ENCODE results near the gene DLK2. TPM values are rescaled to one million over a fixed set of nuclear protein-coding genes. Genes with fewer than 3 reads are reported as not detected.

DLK2 gene, protein sequence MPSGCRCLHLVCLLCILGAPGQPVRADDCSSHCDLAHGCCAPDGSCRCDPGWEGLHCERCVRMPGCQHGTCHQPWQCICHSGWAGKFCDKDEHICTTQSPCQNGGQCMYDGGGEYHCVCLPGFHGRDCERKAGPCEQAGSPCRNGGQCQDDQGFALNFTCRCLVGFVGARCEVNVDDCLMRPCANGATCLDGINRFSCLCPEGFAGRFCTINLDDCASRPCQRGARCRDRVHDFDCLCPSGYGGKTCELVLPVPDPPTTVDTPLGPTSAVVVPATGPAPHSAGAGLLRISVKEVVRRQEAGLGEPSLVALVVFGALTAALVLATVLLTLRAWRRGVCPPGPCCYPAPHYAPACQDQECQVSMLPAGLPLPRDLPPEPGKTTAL
- 1 to 10 TPM; 1.0 to 1.1 TPM for total RNA-seq

DNA sequence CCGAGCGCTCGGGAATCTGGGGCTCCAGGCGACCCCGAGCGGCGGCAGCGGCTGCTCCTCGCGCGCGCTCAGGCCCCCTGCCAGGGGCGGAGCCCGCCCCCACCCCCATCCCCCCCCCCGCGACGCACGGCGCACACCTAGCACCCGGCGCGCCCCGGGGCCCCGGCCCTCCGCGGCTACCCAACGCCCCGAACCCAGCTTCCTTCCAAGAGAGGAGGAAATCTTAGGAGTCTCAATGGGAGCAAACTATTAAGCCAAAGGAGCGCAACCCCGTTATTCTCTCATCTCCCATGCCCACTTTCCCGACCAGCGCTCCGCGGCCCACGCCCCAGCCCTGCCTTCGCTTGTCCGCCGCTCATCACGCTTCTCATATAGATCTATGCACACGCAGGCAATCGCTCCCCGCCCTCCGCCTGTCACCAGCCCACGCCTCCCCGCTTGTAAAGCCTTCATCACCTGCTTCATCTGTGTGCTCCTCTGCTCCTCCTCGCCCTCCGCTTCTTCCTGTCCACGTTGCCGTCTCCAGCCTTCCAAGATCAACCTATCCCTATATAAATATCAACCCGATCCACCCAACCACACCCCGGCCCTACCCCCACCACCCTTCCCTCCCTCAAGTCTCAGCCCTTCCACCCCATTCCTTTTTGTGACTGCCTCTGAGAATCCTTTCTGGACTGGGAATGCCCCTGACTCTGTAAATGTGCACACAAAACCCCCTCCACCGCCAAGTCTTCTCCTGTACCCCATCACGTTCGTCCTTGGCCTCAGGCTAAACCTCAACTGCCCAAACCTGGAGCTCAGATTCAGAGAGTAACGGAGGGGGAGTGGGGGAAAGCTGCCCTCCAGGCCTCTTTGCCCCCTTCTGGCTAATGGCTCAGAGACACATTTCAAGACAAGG, at the start of gene DLK2:
Gene DLK2, minus strand, starts transcription at position 18 of the 898 bp plus-strand sequence. CDS start 723 bp downstream, outside the sequence.
- peaks cover 4% of the 10 kb centered on the region for H3K36me3 Mint-ChIP-seq (ENCODE audit: low read depth)
- intact Hi-C loops (cut with micrococcal nuclease) = loop anchor here (5.0 kb wide), 1 partner anchor 52 kb away; no protein-coding TSS in a partner anchor
- ATAC-seq (peak; percentile 67), DNase-seq (peak; percentile 74)
- peak within 1 kb of the TSS; percentile 14 for H3K27ac Mint-ChIP-seq
- ChIA-PET CTCF (interaction anchor here (0.7 to 6.5 kb wide), 10 partner anchors 16 to 1576 kb away, joined by 3 to 60 read pairs (median 4); partner anchors contain the start of gene TJAP1), POLR2A (interaction anchor here (0.6 to 1.8 kb wide), 7 partner anchors 8 to 147 kb away, joined by 3 to 7 read pairs (median 4); partner anchors contain the start of genes ABCC10, POLR1C, TJAP1 and YIPF3)
- H3K9me3 Mint-ChIP-seq = no peaks in the 10 kb centered on the region
- peaks cover 15% of the 10 kb centered on the region for H3K27me3 Mint-ChIP-seq
- TF ChIP-seq, protein P1, sequence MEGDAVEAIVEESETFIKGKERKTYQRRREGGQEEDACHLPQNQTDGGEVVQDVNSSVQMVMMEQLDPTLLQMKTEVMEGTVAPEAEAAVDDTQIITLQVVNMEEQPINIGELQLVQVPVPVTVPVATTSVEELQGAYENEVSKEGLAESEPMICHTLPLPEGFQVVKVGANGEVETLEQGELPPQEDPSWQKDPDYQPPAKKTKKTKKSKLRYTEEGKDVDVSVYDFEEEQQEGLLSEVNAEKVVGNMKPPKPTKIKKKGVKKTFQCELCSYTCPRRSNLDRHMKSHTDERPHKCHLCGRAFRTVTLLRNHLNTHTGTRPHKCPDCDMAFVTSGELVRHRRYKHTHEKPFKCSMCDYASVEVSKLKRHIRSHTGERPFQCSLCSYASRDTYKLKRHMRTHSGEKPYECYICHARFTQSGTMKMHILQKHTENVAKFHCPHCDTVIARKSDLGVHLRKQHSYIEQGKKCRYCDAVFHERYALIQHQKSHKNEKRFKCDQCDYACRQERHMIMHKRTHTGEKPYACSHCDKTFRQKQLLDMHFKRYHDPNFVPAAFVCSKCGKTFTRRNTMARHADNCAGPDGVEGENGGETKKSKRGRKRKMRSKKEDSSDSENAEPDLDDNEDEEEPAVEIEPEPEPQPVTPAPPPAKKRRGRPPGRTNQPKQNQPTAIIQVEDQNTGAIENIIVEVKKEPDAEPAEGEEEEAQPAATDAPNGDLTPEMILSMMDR (IDR thresholded peaks at IDR 0.05) = no peak
- peaks cover 11% of the 10 kb centered on the region for H3K4me1 Mint-ChIP-seq (ENCODE audit: low read depth)
- H3K4me3 Mint-ChIP-seq = peak within 1 kb of the TSS; percentile 75

DNA sequence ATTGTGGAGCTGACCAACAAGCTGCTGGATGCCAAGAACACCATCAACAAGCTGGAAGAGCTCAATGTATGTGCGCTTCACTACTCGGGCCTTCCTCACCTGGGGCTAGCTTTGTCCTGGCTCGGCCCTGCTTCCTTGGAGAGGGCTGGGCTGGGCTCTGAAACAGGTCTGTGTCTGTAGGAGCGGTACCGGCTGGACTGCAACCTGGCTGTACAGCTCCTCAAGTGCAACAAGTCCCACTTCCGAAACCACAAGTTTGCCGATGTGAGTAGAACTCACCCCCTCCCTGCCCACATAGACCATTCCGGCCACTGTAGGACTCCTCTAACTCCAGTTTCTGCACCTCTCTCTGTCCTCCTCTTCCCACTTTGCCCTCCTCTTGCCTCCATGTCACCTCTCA, 48.1 kb upstream of the DLK2 start:
- H3K4me1 Mint-ChIP-seq (ENCODE audit: low read depth) = no peaks in the 10 kb centered on the region
- H3K9me3 Mint-ChIP-seq = no peaks in the 10 kb centered on the region
- POLR2A ChIA-PET = interaction anchor here (0.6 to 1.7 kb wide), 4 partner anchors 9 to 297 kb away, joined by 3 to 5 read pairs (median 3); no protein-coding TSS in a partner anchor
- DNase-seq = no peak
- no peak for ATAC-seq
- no peak overlapping the region for H3K4me3 Mint-ChIP-seq
- CTCF ChIA-PET = interaction anchor here (4.9 kb wide), 1 partner anchor 48 kb away, joined by 60 read pairs; the partner anchor contains the start of gene DLK2
- peaks cover 24% of the 10 kb centered on the region for H3K36me3 Mint-ChIP-seq (ENCODE audit: low read depth)
- peaks cover 9% of the 10 kb centered on the region for H3K27me3 Mint-ChIP-seq
- peak overlapping the region; percentile 13 for H3K27ac Mint-ChIP-seq
- TF ChIP-seq, protein P1 (IDR thresholded peaks at IDR 0.05) = no peak
- intact Hi-C loops (cut with micrococcal nuclease) = no loop called here

DNA sequence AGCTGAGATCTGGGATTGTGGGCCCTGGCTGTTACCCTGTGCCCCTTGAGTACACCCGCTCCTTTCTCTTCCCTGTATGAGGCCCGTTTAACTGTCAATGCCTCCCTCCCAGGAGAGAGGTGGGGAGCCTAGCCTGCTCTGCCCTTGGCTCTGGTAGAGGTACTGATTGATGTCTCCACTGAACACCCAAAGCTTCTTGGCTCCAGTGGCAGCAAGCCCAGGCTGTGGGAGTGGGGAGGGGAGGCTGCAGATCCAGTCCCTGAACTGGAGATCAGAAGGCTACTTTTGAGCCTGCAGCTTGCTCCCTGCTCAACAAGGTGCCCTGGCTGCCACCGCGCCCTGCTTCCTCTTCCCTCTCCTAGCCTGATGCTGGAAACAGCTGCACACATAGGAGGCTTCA, 47.3 kb upstream of the DLK2 start:
- CTCF ChIA-PET = interaction anchor here (0.7 kb wide), 2 partner anchors 74 to 94 kb away, joined by 3 to 4 read pairs; no protein-coding TSS in a partner anchor

DNA sequence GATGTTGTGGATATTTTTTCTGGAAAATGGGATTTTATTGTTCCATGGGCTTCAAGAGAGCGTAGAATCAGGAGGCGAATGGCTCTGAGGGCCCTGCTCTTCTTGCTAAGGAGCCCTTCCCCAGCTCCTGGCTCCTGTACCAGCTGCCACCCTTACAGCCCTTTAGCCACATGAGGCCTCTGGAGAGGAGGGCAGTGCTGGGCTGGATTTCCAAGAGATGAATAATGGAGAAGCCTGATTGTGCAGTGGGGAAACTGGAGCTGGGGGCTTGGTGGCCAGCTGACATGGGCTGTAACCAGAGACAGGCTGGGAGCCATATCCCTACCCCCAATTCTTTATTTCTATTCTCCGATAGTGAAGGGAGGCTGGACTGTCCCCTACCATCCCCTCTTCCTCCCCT, 45.6 kb upstream of the DLK2 start:
- DNase-seq (no peak), ATAC-seq (no peak)
- H3K36me3 Mint-ChIP-seq (ENCODE audit: low read depth) = peaks cover 24% of the 10 kb centered on the region
- H3K27ac Mint-ChIP-seq = no peak overlapping the region
- H3K4me3 Mint-ChIP-seq = no peak overlapping the region
- no peaks in the 10 kb centered on the region for H3K9me3 Mint-ChIP-seq
- H3K27me3 Mint-ChIP-seq = no peaks in the 10 kb centered on the region
- TF ChIP-seq, protein P1 (IDR thresholded peaks at IDR 0.05) = no peak
- H3K4me1 Mint-ChIP-seq (ENCODE audit: low read depth) = no peaks in the 10 kb centered on the region
- POLR2A ChIA-PET = interaction anchor here (0.6 to 1.5 kb wide), 3 partner anchors 11 to 290 kb away, joined by 3 to 5 read pairs (median 4); partner anchors contain the start of gene TJAP1
- CTCF ChIA-PET = interaction anchor here (0.7 to 1.2 kb wide), 2 partner anchors 20 to 45 kb away, joined by 3 read pairs; partner anchors contain the start of gene DLK2
- intact Hi-C loops (cut with micrococcal nuclease) = no loop called here

More for the DNA sequence above, 47.3 kb upstream of the DLK2 start:
- no peaks in the 10 kb centered on the region for H3K4me1 Mint-ChIP-seq (ENCODE audit: low read depth)
- intact Hi-C loops (cut with micrococcal nuclease) = no loop called here
- DNase-seq (no peak), ATAC-seq (no peak)
- no peak overlapping the region for H3K27ac Mint-ChIP-seq
- no peaks in the 10 kb centered on the region for H3K9me3 Mint-ChIP-seq
- no peak overlapping the region for H3K4me3 Mint-ChIP-seq
- TF ChIP-seq, protein P1 (IDR thresholded peaks at IDR 0.05) = no peak
- POLR2A ChIA-PET = interaction anchor here (1.0 to 1.7 kb wide), 3 partner anchors 9 to 43 kb away, joined by 3 to 5 read pairs (median 3); no protein-coding TSS in a partner anchor
- H3K36me3 Mint-ChIP-seq (ENCODE audit: low read depth) = peaks cover 24% of the 10 kb centered on the region
- peaks cover 2% of the 10 kb centered on the region for H3K27me3 Mint-ChIP-seq

All from activated CD8-positive, alpha-beta T cell treated with anti-CD3 and anti-CD28 coated beads for 36 hours (primary cell).